Muscle of back (tissue), 13 donors: Measurements from ENCODE around the gene RCAN3. TPM values are rescaled to one million over a fixed set of nuclear protein-coding genes. Genes with fewer than 3 reads are reported as not detected.
"Not testable (repeated sequence)": the region's sequence is repeated elsewhere in the genome, so short reads cannot be mapped to it uniquely, and the experiment has no call there.

Experiments
- DNase-seq, 3 donors: peaks; one replicate each; pipeline versions ENCODE4 v3.0.0 to v3.0.0-alpha.2; 2013
- long read RNA-seq, 9 donors: transcript quantifications; one replicate each; lab custom pipeline, GENCODE V29; 2026
- polyA plus RNA-seq, 10 donors: library from polyadenylated mRNA; unstranded; fragments of 120-200 nt; gene quantifications; one replicate each; pipeline ENCODE4 v1.2.1, GENCODE V29; 2013; ENCODE audit not compliant: insufficient read length in 10 of 10

RCAN3 gene
- 1 to 10 TPM; 1.2 to 6.8 (median 2.5) TPM for polyA plus RNA-seq
- long read RNA-seq, donor 1, full-length matches to known transcripts = 1 of 1 reads
- long read RNA-seq, donor 1, partial matches to known transcripts = 0 of 1 reads
- long read RNA-seq, donor 1, other reads (novel, unspliced or antisense) = 0 of 1 reads
- long read RNA-seq, donor 2 = 0 reads
- long read RNA-seq, donor 3 = 0 reads
- long read RNA-seq, donor 4 = 0 reads
- long read RNA-seq, donor 5, full-length matches to known transcripts = 1 of 1 reads
- long read RNA-seq, donor 5, partial matches to known transcripts = 0 of 1 reads
- long read RNA-seq, donor 5, other reads (novel, unspliced or antisense) = 0 of 1 reads
- long read RNA-seq, donor 6, full-length matches to known transcripts = 1 of 1 reads
- long read RNA-seq, donor 6, partial matches to known transcripts = 0 of 1 reads
- long read RNA-seq, donor 6, other reads (novel, unspliced or antisense) = 0 of 1 reads
- long read RNA-seq, donor 7 = 0 reads
- long read RNA-seq, donor 8 = 0 reads
- long read RNA-seq, donor 9 = 0 reads

DNA sequence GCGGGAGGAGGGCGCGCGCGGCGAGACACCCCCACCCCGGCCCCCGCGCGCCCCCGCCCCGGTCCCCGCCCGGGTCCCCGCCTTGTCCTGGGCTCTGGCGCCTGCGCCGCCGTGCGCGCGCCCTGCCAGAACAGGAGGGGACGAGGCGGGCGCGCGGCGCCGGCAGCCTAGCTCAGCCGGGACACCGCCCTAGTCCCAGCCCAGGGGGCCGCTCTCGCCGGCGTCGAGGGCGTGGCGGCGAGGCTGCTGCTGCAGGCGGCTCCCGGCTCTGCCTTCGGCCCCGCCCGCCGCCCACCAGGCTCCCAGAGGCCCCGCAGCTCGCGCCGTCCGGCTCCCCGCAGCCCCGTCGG is at the start of gene RCAN3:
RCAN3 (plus strand) TSS at position 128 of the 350 bp plus-strand sequence. CDS start 11,537 bp downstream, outside the sequence.
- DNase-seq = peak; percentile 80 to 88 (median 82)

- no peak for DNase-seq
Observed at GRCh38 chr1:24452922-24453485, 49.6 kb upstream of the RCAN3 start.

- no peak for DNase-seq
Observed at GRCh38 chr1:24454673-24455072, 48.0 kb upstream of the RCAN3 start.

GRCh38 chr1:24455272-24455671 is 47.4 kb upstream of the RCAN3 start:
- DNase-seq = no peak

GRCh38 chr1:24457866-24458265 is 44.8 kb upstream of the RCAN3 start:
- DNase-seq = no peak

DNA sequence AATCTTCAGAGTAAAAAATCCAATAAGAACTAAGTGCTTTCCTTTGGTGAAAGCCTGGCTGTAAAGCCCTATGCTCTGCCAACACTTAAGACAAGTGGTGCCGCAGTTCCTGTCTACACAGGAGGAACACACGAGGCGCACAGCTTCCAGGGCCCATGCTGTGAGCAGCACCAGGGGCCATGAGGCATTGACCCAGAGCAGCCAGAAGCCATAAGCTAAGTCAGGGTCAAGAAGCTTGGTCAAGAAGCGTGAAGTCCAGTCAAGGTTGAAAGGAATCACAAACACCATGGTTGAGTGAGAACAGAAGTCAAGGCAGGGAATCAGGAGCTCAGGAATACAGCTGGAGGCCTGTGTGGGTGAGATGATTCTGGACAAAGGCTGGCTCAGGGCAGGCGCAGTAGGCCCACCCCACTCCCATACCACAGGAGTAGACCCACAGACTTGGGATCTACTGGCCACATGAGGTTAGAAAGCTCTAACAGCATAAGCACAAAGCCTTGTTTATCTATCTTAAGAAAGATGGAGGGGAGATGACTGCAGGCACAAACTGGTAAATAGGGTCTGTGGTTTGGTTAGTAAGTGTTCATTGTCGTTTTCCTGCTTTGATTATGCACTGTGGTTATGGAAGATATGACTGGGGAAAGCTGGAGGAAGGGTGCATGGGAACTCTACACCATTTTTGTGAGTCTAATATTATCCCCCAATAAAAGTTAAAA is 42.9 kb upstream of the RCAN3 start:
- no peak for DNase-seq

DNA sequence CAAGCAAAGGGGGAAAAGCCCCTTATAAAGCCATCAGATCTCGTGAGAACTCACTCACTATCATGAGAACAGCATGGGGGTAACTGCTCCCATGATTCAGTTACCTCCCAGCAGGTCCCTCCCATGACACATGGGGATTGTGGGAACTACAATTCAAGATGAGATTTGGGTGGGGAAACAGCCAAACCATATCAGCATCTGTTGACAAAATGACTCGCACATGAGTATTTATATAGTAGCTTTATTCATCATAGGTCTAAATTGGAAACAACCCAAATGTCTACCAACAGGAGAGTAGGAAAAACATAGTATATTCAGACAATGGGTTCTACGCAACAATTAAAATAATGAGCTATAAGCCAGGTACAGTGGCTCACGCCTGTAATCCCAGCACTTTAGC is 40.5 kb upstream of the RCAN3 start:
- DNase-seq = not testable (repeated sequence)

DNA sequence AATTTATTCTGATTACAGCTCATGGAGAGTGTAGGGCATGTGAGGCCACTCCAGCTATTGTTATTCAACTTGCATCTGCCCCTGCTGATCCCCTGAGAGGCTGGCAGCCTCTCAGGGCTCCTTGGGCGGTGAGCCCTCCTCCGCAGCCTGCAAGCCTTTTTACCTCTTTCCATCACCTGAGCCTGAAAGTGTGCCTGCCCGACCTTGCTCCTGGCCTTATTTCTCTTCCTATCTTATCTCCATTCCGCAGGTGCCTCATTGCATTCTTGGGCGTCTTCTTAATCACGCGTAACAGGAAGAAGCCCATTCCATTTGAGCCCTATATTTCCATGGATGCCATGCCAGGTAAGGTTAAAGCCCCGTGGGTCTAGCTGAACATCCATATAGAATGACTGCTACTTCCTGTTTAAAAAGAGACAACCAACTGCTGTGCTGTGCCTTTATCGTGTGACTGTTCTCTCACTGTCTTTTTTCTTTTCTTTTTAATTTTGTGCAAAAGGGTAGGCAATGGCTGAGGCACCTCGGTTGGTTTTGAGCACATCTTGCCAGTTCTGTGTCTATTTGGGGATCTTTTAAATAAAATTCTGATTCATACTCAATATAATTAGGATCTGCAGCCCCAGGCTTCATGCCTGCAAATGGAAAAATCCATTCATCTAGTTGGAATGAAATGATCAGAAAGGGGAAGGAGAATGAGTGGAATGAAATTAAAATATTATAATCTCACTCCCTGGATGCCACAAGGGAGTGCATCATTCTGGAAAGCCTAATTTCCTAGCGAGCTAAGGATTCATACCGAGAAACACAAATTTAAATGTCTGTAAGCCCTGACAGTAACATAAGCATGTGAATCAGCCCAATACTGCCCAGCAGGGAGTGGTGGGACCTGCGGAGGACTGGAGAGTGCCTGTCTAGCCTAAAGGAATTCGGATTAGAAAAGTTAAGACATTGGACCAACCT is 38.6 kb upstream of the RCAN3 start:
- DNase-seq = peak in 1 of 3 donors; percentile 12

DNA sequence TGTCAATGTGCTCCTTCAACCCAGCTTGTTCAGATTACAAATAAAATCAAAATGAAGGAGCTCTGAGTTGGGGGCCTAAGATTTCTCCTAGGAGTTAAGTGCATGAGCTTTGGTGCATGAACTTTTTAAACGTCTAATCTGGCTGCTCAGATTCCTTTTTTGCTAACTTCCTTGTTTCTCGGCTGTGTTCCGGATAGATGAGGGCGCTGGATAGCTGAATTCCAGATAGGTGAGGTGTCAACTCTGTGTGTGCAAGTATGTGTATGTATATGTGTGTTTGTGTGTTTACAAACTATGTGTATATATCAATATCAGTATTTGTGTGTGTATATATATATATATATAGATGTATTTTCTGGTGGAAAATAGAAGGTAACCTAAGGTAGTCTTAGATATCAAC is 37.5 kb upstream of the RCAN3 start:
- no peak for DNase-seq

DNA sequence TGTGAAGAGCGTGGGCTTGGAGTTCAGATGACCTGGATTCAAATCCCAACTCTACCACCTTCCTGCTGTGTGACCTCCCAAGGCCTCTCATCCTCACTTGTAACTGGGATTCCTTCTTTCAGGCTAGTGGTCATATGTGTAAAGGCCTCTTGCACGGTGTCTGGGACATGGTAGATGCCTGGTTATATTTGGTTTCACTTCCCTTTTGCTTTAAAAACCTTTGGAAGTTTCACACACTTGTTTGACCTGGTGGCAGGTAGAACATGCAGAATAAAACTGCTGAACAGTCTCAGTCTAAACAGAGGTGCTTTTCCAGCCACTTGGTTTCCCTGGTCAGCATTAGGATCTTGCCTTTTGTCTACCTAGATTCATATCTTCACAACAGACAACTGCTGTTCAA is 37.0 kb upstream of the RCAN3 start:
- no peak for DNase-seq

GRCh38 chr1:24468685-24469316 is 33.8 kb upstream of the RCAN3 start:
- peak in 1 of 3 donors; percentile 16 for DNase-seq

- DNase-seq = no peak
Observed at GRCh38 chr1:24470592-24470991, 32.0 kb upstream of the RCAN3 start.

DNA sequence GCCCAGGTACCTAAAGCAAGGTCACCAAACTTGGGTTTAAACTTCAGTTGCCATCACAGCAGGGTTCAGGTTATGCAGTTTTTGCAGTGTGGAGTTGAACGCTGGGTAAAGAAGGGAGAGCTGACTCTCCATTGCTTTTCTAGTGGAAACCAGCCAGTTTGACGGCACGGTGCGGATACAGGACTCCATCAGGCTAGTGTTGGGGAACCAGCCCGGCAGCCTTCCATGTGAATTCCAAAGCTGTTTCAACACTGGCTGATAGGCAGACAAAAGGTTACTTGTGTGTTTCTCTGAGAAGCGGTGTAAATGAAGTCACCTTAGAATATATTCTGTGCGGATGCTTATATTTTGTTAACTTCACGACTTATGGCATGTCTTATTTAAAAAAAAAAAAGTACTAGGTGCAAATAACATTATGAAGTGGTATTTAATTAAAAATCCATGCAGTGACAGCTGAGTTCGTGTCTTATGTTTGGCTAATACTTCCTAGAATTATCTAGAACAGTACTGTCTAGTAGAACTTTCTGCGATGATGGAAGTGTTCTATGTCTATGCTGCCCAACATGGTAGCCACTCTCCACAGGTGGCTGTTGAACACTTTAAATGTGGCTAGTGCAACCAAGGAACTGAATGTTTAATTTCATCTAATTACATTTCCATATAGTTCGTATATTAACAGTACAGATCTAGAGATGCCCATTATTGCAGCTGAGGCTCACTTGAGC is 29.9 kb upstream of the RCAN3 start:
- no peak for DNase-seq

GRCh38 chr1:24474193-24474592 is 28.4 kb upstream of the RCAN3 start:
- no peak for DNase-seq

- no peak for DNase-seq
Observed at GRCh38 chr1:24475700-24476099, 26.9 kb upstream of the RCAN3 start.

DNA sequence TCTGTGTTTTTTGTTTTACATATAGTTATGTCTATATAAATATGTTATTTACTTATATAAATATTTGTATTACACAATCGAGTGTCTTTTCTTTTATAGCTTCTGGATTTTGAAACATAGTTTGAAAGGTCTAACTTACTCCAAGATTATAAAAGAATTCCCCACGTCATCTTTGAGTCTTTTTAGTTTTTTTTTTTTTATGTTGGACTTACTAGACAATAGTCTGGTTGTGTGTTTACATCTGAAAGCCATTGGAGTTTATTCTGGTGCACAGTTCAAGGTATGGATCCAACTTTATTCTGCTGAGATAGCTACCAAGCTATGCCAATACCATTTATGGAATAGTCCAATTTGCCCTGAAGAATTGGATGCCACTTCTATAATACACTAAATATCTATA is 26.1 kb upstream of the RCAN3 start:
- DNase-seq = no peak

DNA sequence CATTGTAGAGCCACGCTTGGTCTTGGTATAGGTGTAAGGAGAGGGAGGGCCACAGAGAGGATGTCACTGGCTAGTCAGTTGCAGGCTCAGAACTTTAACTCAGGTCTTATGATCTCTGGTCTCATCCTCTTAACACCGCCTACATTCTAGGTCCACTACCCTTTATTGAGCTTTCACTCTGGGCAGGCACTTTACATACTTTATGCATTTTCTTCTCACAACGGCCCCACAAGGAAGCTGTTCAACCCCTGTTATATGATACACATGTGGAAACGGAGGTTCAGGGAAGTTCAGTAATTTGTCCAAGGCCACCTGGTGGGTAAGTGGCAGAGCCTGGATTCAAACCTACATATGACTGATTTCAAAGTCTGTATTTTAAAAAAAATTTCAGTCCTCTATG is 25.3 kb upstream of the RCAN3 start:
- no peak for DNase-seq

DNA sequence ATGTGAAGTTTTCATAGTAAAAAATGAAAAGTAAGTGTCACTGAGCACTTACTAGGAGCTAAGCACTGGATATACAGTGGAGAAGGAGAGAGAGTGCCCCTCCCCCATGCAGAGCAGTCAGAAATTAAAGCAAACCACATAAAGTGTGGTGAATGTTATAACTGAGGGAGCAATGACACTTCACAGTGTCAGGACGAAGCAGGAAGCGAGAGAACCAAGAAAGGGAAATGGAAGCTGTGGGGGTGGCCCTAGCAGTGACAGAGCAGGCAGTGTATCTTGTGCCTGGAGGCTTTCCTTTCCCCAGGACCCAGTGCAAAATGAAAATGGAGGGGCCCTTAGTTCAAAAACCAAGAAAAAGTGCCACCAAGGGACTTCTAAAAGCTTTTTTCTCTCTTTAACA is 21.5 kb upstream of the RCAN3 start:
- peak in 2 of 3 donors; percentile 16 to 19 for DNase-seq

- DNase-seq = no peak
Observed at GRCh38 chr1:24481843-24482610, 20.6 kb upstream of the RCAN3 start.
